GM19023 (cell line): Measurements from ENCODE around the gene ASF1B.

Experiments used
- ATAC-seq: cut with Tn5 transposase; IDR thresholded peaks from one replicate; pipeline ENCODE4 v1.9.1; 2021; ENCODE audit warnings: mild to moderate bottlenecking, moderate library complexity; ENCODE audit not compliant: unreplicated experiment

The ASF1B gene

GRCh38 chr19:14088634-14089411 is 47.6 kb downstream of the ASF1B start:
- ATAC-seq = no peak

- ATAC-seq = no peak
Measured at GRCh38 chr19:14086098-14086497, 50.3 kb downstream of the ASF1B start.

GRCh38 chr19:14085309-14085995 is 50.9 kb downstream of the ASF1B start, which contains the start of gene C19orf67:
TSS of gene C19orf67 (minus strand) at chr19:14085783. CDS start at chr19:14085627, 156 bp downstream.
- no peak for ATAC-seq

- no peak for ATAC-seq
Measured at GRCh38 chr19:14082675-14082960, 53.8 kb downstream of the ASF1B start.

- peak; percentile 22 for ATAC-seq
Measured at GRCh38 chr19:14081797-14082674, 54.4 kb downstream of the ASF1B start.

- ATAC-seq = peak; percentile 91
Measured at GRCh38 chr19:14080887-14081796, 55.2 kb downstream of the ASF1B start.

- no peak for ATAC-seq
Measured at GRCh38 chr19:14078411-14078810, 58.0 kb downstream of the ASF1B start.

- peak; percentile 6 for ATAC-seq
Measured at GRCh38 chr19:14073925-14074838, 62.2 kb downstream of the ASF1B start.

- ATAC-seq = peak; percentile 53
Measured at GRCh38 chr19:14073261-14073924, 63.0 kb downstream of the ASF1B start.

GRCh38 chr19:14072535-14073260 is 63.7 kb downstream of the ASF1B start, which contains the start of gene MISP3:
TSS of gene MISP3 (plus strand) at chr19:14072786. CDS start at chr19:14073310, 524 bp downstream.
- ATAC-seq = no peak

GRCh38 chr19:14070268-14071050 is 65.9 kb downstream of the ASF1B start:
- ATAC-seq = no peak
